ENCODE measurements around the gene DRC1. TPM values are rescaled to one million over a fixed set of nuclear protein-coding genes. Genes with fewer than 3 reads are reported as not detected.

The DRC1 gene
- total RNA-seq, 1 experiment from 2014 or later: not detected

- H3K18ac ChIP-seq (ENCODE audit: insufficient read length, low read depth, low read length): no peak overlapping the region
- no peak for TF ChIP-seq CTCF (conservative IDR thresholded peaks at IDR 0.05)
- no peak overlapping the region for H3K56ac ChIP-seq (ENCODE audit: insufficient read length, low read depth, low read length)
- H2AK5ac ChIP-seq (ENCODE audit: insufficient read length, low read length): no peak overlapping the region
- no peaks in the 10 kb centered on the region for H3K79me2 ChIP-seq (ENCODE audit: insufficient read depth, low read length)
- no peak overlapping the region for H3K9ac ChIP-seq (ENCODE audit: extremely low read depth, insufficient read length, low read length)
- peak overlapping the region; percentile 45 for H2BK20ac ChIP-seq (ENCODE audit: low read depth, low read length, poor library complexity, severe bottlenecking)
- H3K4ac ChIP-seq (ENCODE audit: low read depth, low read length): no peak overlapping the region
- no peak overlapping the region for H3K27ac ChIP-seq (ENCODE audit: insufficient read length, low read depth, low read length)
- H4K8ac ChIP-seq (replicated peaks; ENCODE audit: insufficient read length, low read depth, low read length): no peak overlapping the region
- Mint-ChIP-seq H3K36me3 (ENCODE audit: insufficient read depth in 1 of 3, low read depth in 3 of 3) (no peaks in the 10 kb centered on the region), H3K9me3 (no peaks in the 10 kb centered on the region), H3K27ac (peak overlapping the region in 1 of 3 experiments; percentile 19; a peak in 1 of 7 replicates), H3K27me3 (ENCODE audit: low read depth) (no peaks in the 10 kb centered on the region; the same call in 1 of the 2 replicates), H3K4me1 (peaks cover 2 to 7% of the 10 kb centered on the region in 2 experiments; a peak in 1 of 4 replicates), H3K4me3 (no peak overlapping the region)
- no peaks in the 10 kb centered on the region for H3K23me2 ChIP-seq (ENCODE audit: insufficient read length, low read depth, low read length, poor library complexity, severe bottlenecking)
- no peaks in the 10 kb centered on the region for H3K79me1 ChIP-seq (ENCODE audit: insufficient read depth, low read depth, low read length, poor library complexity, severe bottlenecking)
- H3K9me3 ChIP-seq (ENCODE audit: control insufficient read depth, low read depth, low read length): no peaks in the 10 kb centered on the region
- WGBS (ENCODE audit: extremely low coverage, insufficient read length, low lambda C conversion rate): no CpG with 5 or more reads among the region's 10 CpGs
- H2BK15ac ChIP-seq (ENCODE audit: low read depth, low read length): no peak overlapping the region
- no peak overlapping the region for H3K14ac ChIP-seq (ENCODE audit: insufficient read depth, low read length)
- DNase-seq: no peak
- H3K23ac ChIP-seq (ENCODE audit: insufficient read length, low read depth, low read length): no peak overlapping the region
- no peak overlapping the region for H2BK5ac ChIP-seq (ENCODE audit: insufficient read length, low read length)
- H4K91ac ChIP-seq (ENCODE audit: insufficient read length, low read depth, low read length): no peak overlapping the region
- no peaks in the 10 kb centered on the region for H3K27me3 ChIP-seq (ENCODE audit: insufficient read depth, low read length)
- no peak overlapping the region for H3K4me2 ChIP-seq (ENCODE audit: insufficient read depth, insufficient read length, low read length)
- no peak overlapping the region for H2BK120ac ChIP-seq (ENCODE audit: low read depth, low read length, poor library complexity, severe bottlenecking)
- H4K5ac ChIP-seq (ENCODE audit: insufficient read length, low read depth, low read length): no peak overlapping the region
- no peak overlapping the region for H2AFZ ChIP-seq (ENCODE audit: low read length)
- no peak overlapping the region for H3T11ph ChIP-seq (ENCODE audit: low read length)
- H2BK12ac ChIP-seq (ENCODE audit: insufficient read length, low read depth, low read length): no peak overlapping the region
- no peaks in the 10 kb centered on the region for H4K20me1 ChIP-seq (ENCODE audit: control insufficient read depth, insufficient read depth, insufficient read length)
- H3K4me1 ChIP-seq (ENCODE audit: insufficient read depth, low read length): no peaks in the 10 kb centered on the region
Observed at GRCh38 chr2:26412091-26412673, 10.5 kb downstream of the DRC1 start.
